Smooth muscle cell of the brain vasculature (primary cell): ENCODE data around the gene KCTD16.

Experiments
- DNase-seq: peaks from one replicate; pipeline ENCODE4 v3.0.0-alpha.2; 2012; ENCODE audit warnings: low read depth, low spot score

The KCTD16 gene

DNA sequence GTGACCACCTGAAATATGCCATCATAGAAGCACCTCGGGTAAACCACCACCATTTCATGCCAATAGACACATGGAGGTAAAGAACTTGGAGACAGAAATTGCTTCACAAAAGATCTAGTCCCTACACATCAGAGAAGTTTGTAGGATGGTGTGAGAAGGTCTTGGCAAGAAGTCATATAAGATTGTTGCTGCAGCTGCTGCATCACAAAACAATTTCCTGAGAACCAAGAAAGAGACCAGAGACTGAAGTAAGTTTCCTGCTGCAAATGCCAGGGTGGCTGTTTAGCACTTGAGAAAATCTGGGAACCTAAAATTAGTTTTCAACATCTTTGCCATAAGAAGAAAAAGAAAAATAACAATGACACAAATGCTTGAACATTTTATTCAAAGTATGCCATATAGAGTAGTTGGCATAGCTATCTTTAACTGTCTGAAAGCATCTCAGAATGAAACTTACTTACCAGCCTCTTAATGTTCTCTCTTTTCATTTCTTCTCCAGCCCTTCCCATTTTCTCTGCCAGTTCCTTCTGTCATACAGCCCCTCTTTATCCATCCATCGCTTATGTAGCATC lies 114.3 kb downstream of the KCTD16 start:
- no peak for DNase-seq

DNA sequence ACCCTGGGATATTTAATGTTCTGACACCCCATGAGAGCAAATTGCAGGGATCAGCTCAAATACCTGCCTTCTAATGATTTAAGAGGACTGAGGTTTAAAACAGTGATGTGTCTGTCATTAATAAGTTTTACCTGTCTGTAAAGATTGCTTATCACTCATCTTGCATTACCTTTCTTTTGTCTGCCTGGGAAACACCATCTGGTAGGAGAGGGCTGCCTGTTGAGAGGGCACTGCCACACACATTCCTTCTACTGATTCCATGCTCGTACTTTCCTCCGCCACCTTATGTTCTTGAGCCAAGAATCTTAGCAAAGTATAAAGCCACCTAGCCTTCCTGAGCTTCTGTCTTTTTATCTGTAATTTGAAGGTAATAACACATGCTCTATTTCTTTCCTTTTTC lies 118.6 kb downstream of the KCTD16 start:
- no peak for DNase-seq

DNA sequence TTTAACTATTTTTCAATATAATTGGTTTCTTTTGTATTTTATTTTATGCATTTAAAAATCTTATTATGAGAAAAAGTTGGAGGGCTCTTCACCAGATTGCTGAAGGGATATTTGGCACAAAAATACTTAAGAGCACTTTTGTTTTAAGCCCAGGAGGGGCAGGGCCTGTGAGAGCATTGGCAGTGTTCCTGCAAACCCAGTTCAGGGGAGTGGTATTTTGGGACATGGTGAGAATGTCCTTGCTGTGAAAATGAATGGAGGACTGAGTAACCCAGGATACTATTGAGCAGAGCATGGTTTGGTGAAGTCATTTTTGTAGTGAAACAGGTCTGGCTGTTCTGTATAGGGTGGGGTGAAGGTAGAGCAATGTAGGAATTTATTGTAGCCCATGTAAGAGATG lies 121.4 kb downstream of the KCTD16 start:
- no peak for DNase-seq

DNA sequence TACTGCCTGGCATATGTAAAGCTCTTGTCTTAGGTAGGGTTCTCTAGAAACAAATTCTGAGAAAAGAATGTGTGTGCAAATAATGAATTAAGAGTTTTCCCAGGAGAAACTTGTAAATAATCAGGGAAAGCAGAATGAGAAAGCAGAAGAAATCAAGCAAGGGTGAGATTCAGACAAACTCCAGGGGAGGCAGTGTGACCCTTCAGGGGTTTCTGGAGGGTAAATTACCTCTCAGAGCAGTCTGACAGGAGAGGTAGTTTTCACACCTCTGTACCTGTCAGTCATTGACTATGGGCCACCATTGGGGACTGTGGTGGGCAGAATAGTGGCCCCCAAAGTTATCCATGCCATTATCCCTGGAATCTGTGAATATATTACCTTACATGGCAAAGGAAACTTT lies 124.6 kb downstream of the KCTD16 start:
- no peak for DNase-seq

DNA sequence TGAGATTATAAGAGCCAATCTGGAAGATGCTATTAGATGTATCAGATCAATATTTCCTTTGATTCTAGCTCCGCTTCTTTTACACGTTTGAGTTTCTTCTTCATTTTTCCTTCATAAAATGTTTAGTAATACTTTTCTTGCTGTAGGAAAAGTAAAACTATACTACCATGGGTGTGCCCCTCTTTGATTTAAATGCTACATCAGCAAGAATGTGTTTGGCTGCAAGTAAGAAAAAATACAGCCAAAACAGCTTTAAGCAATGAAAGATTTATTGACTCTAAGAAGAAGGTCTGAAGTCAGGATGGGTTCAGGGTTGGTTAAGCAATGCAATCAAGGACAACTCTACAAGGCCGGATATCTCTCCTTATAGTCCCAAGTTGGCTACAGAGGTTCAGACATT lies 126.4 kb downstream of the KCTD16 start:
- no peak for DNase-seq

DNA sequence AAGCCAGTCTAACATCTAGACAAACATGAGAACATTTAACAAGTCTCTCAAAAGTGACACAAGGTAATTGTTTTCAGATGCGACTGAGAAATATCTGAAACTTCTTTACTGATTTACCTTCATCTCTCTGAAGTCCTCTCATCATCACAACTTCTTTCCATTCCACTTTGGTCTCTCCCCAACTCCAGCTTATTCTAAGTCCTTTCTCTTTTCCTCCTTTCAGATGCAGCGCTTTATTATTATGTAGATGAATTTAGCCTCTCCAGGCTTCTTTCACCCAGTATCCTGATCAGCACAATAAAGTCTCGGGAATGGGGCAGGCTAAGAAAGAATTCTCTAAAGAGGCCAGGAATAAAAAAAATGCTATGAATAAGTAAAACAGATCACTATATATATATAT lies 128.0 kb downstream of the KCTD16 start:
- no peak for DNase-seq

DNA sequence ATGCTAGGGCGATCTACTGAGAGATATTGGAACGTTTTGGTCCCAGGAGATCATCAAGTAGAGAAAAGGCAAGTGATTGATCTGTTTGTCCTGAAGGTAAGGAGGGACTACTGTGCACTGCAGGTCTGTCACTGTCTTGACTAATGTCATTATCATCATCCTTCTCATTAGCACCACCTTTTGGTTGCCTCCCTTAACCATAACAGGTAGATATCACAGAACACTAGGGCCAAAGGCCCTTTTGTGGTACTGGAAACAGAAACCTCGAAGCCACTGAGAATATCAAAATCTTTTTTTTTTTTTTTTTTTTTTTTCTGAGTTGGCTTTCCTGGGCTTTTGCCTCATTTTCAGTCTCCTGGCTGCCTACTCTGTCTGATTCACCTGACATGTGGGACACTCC lies 134.0 kb downstream of the KCTD16 start:
- DNase-seq, result no peak

DNA sequence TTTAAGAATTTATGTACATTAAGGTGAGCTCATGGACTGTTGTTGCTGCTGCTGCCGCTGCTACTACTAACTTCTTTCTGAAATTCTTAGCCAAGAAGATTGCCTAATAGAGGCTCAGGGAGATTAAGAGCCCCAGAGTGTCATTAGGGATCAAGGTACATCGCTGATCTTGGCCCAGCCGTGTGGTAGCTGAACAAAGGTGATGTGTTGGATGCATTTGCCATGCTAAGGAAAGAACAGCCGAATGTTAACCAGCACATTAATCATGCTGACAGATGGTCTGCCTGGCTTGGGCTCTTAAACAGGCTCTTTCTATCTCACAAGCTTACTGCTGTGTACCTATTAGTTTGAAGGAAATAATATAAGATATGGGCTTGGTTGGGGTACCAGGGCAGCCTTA lies 137.1 kb downstream of the KCTD16 start:
- no peak for DNase-seq

DNA sequence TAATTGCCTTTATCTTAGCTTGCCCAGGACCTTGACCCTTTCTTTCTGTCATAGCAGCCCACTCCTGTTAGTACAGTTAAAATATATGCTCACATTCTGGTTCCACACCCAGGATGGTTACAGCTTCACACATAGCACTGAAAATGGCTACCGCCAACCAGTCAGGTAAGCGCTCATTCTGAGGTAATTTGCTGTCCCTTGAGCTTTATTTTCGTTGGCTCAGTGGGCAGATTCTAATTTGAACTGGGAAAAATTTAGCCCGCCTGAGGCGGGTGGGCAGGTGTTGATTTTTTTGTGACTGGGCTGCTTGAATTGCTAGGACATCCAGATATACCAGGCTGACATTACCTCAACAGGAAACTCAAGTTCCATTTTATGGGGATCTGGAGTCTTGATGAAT lies 137.5 kb downstream of the KCTD16 start:
- no peak for DNase-seq

DNA sequence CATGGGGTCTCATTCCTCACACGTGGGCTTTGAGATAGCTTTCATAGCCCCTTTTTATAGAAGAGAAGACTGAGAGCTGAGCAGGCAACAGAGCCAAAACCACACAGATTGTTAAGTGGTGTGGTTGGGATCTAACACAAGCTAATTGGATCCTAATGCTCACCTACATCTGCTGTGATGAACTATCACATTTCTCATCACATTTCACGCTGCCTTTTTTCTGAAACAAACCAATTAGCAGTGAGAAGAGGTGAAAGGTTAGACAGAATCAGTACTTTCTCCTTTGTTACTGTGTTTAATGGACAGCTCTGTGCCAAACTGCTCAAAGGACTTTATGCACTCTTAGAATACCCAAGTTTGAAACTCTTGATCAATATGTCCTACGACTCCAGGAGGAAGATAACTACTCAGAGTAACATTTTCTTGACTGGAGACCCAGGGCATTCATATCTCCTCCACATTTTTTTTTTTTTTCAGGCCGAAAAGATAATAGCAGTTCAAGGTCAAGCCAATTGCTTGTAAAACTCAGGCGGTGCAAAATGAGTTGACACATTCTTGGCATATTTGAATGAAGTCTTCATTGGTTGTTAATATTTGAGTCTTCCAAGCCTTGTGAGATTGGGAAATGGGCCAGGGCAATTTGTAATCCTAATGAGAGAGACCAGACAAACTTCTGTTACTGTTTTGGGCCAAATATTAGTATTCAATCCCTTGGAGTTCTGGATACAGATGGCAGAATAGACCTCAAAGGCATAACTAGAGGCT lies 138.4 kb downstream of the KCTD16 start:
- DNase-seq, result no peak

DNA sequence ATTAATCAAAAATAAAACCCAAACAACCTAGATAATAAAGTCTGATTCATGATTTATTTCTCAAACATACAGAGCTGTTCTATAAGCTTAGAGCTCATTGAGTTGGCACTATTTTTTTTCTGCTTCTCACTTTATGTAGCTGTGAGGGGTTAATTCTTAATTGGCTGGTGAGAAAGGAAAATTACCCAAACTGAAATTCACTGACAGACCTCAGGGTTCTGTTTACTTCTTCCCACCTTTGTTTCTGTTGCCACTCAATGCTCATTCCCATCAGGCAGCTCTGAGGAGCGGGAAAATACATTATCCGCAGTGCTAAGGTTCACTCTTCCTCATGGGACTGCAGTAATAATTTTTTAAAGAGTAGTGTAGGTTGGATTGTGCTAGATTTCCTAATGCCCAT lies 139.9 kb downstream of the KCTD16 start:
- DNase-seq, result no peak

DNA sequence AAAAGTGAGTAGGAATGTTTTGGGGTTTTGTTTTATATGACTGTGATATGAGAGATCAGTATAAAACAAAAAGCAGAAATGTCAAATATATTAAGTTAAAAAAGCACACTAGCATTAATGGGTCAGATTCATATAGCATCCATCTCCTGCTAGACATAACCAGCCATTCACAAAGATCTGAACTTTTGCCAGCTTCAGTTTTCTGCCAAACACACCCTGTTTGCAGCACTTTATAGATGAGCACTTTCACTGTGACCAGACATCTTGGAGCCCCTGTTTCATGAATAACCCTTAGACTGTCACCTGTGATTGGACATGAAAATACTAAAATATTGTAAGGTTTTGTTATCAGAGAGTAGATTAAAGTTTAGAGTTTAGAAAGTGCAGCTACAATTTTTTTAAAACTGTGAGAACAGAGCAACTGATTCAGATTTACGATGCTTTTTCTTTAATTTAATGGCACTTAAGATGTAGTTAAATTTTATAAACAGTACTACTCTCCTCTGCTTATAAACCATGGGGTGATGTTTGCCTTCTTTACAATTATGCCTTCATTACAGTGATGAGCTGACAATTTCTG lies 142.6 kb downstream of the KCTD16 start:
- DNase-seq, result no peak

DNA sequence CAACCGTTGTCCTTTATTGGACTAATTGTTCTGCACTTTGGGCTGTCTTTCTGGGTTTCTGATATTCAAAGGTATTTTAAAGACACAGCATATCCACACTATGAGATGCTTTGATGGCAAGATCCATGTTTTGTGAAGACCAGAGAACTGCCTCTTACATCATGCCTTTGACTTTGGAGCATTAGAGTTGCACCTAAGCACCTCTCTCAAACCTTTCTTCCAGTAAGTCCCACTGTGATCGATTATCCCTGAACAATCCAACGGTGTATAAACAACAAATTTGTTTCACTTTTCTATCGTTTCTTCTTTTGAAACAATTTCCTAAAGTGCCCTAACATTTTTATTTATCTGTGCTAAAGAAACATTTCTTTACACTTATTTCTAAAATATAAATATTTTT lies 144.4 kb downstream of the KCTD16 start:
- DNase-seq, result no peak

DNA sequence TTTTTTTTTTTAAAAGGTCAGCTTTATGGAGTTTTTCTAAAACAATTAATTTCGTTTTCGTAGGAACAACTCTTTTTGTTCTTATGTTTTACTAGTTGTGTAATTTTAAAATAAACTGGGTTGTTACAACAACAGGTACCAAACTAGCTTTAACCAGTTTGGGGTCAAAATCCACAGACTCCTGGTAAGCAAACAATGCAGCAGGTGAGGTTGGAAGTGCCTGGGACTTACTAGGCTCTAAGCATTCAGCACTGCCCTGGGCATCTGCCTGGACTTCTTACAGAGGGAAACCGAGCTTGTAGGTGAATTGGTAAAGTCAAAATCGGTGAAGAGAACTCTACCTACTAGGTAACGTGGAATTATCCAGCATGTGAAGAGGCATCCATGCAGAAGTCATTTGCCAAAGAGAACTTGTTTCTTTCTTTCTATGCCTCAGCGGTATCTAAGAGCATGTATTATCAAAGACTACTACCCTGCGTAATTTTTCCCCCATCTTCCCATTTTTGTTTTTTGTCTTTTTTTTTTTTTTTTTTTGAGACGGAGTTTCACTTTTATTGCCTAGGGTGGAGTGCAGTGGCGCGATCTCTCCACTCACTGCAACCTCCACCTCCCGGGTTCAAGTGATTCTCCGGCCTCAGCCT lies 145.4 kb downstream of the KCTD16 start:
- DNase-seq, result no peak

DNA sequence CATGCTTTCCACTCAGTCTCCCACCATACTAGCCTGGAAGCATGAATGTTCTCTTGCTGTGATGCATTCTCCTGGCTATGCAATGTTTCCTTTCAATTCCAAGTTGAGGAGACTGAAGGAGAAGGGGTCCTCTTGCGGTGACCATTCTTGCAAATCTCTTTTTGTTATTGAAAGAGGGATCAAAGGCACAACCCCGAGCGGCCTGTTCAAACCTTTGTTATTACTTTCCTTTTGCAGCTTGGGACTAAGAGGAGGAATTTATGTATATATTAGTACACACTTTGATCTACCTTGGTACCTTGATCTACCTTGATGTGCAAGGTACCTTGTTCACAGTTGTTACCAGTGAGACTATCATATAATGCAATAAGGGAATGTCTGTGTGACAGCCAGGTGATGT lies 147.3 kb downstream of the KCTD16 start:
- DNase-seq, result no peak

DNA sequence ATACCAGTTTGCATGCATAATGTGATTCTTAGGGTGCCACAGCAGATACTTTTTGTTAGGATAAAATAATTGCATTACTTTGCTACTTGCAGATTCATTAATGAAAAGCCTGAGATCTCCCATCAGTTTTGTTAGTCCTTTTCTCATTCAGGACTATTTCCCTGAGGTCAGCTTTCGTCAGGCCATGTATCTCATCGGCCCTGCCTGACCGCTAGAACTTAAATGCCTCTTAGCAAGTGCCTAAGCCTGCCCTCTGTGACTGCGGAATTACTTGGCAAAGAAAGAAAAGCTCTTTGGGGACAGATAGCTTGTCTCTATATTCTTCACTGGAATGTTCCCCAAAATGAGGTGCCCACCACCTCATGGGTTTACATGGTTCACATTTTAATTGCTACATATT lies 147.8 kb downstream of the KCTD16 start:
- DNase-seq, result no peak

DNA sequence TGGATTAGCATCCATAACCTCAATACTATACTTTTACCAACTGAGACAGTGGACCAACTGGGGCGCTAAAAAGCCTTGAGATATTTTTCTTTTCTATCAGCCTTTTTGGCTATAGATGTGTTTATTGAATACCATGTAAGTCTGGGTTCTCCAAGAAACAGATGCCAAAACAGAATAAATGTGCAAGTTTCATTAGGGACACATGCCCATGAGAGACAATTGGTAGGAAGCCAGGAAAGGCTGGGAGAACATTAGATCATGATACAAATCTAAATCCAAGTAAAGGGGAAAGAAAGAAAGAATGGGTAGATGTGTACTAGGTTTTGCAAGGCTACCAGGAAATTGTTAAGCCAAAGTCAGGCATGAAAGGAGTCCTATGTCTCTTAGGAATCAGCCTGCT lies 152.5 kb downstream of the KCTD16 start:
- no peak for DNase-seq

DNA sequence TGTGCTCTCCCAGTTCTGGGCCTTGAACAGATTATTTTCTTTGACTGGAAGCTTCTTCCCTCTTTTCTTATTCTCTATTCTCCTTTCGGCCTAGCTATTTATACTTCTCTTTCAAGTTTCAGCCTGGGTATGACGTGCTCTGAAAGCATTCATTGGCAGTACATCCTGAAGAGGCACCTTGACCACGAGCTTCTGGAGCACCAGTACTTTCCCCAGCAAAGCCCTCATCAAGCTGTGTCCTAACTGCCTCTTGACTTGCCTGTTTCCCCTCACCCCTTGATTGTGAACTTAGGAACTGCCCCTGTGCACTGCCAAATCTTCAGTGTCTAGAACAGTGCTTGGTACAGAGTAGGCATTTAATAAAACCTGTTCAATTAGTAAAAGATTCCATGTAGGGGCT lies 154.9 kb downstream of the KCTD16 start:
- DNase-seq, result no peak

DNA sequence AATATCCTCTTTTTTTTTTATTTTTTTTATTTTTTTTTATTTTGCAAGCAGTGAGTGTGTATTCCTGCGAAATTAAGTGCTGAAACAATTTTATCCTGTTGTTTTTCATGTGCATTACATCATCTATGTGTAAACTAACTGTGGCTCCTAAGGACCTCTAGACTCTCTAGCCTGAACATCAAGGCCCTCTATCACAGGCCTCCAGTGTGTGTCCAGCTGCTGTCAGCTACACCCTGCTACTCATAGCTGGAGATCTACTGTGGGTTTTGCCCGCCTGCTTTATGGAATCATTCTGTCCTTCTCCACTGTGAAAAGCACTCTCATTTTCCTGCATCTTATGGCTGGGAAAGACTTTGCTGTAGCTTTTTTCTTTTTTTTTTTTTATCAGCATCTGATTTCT lies 157.8 kb downstream of the KCTD16 start:
- DNase-seq, result no peak

DNA sequence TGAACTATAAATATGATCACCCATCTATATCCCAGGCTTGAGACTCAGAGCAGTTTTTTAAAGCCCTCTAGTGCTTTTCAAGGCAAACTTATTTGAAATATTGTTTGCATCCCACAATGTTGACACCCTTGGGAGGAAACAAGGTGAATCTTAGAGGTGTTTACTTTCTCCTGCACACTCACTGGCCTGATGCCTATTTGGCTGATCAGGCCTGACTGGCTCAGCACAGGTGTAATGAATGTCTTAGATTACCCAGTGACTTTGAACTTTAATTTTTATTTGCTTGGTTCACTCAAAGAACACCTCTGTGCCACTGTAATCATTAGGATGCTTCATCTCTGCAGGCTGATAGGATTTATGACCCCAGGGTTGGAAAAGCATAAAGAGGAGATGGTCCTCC lies 158.3 kb downstream of the KCTD16 start:
- DNase-seq, result no peak

DNA sequence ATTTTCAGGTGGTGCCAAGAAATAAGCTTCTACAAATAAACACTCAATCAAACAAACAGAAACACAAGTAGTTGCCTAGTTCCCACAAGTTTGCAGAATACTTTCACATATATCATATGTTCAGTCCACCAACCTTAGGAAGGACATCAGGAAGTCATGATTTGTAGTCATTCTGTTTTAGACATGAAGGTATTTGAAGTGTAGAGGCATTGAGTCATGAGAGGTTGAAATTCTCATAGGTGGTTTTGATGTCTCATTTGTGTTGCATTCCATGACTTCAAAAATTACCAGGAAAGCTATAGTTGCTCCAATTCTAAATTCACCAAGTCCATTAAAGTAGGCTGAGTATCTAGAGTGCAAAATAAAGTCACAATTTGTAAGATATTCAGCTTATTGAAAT lies 159.0 kb downstream of the KCTD16 start:
- no peak for DNase-seq

DNA sequence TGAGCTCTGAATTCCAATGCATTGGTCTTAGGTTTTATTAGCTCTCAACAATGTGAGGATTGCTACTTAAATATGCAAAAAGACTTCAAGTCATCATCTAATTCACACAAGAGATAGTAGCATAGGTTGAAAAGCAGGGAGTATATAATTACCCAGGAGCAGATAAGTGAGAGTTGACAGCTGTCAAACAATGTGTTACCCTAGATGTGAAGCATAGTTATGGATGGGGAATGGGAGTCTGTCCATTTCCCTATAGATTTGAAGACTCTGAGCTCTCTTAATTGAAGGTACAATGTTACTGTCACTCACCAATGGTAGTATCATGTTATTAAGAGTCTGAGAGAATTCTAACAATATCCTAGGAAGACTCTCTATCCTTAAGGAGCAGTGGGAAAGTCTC lies 160.7 kb downstream of the KCTD16 start:
- no peak for DNase-seq

DNA sequence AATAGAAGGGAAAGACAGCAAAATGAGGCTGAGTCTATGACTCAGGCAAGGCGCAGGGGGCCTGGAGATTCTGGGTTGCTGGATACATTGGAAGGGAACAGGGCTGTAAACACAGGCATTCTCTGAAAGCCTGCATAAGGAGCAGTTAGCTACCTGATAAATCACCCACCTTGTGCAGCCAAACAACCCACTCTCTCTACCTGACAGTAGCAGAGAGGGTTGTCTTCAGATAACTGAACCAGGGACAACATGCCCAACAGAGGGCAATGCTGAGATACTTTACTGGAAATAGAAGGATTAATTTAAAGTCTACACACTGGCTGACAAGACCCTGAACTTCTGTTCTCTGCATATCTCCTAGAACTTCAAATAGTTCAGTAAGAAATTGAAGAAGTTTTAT lies 161.6 kb downstream of the KCTD16 start:
- no peak for DNase-seq
